ENCODE data around the gene SMAP1. TPM values are rescaled to one million over a fixed set of nuclear protein-coding genes. Genes with fewer than 3 reads are reported as not detected.
A peak's percentile ranks its signal among the peaks of the same experiment; 100 is the strongest.

The SMAP1 gene
- total RNA-seq, 1 donor: 32.4 TPM

GRCh38 chr6:70708448-70708847 lies 40.8 kb downstream of the SMAP1 start:
- DNase-seq (ENCODE audit: low read depth): no peak
- TF ChIP-seq, protein P1, sequence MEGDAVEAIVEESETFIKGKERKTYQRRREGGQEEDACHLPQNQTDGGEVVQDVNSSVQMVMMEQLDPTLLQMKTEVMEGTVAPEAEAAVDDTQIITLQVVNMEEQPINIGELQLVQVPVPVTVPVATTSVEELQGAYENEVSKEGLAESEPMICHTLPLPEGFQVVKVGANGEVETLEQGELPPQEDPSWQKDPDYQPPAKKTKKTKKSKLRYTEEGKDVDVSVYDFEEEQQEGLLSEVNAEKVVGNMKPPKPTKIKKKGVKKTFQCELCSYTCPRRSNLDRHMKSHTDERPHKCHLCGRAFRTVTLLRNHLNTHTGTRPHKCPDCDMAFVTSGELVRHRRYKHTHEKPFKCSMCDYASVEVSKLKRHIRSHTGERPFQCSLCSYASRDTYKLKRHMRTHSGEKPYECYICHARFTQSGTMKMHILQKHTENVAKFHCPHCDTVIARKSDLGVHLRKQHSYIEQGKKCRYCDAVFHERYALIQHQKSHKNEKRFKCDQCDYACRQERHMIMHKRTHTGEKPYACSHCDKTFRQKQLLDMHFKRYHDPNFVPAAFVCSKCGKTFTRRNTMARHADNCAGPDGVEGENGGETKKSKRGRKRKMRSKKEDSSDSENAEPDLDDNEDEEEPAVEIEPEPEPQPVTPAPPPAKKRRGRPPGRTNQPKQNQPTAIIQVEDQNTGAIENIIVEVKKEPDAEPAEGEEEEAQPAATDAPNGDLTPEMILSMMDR (IDR thresholded peaks at IDR 0.05; ENCODE audit: insufficient read depth, low read length): no peak
- no peak overlapping the region for H3K4me3 ChIP-seq (ENCODE audit: low read depth, low read length)

DNA sequence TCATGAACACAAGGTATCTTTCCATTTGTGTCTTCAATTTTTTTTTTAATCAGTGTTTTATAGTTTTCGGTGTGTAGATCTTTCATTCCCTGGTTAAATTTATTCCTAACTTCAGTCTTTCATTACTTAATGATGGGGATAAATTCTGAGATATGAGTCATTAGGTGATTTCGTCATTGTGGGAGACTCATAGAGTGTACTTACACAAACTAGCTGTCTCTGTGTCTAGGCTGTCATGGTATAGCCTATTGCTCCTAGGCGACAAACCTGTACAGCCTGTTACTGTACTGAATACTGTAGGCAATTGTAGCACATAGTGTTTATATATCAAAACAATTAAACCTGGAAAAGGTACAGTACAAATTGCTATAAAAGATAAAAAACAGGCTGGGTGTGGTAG lies 42.1 kb downstream of the SMAP1 start:
- peak; percentile 68 for DNase-seq (ENCODE audit: low read depth)
- no peak overlapping the region for H3K4me3 ChIP-seq (ENCODE audit: low read depth, low read length)
- TF ChIP-seq, protein P1 (IDR thresholded peaks at IDR 0.05; ENCODE audit: insufficient read depth, low read length): no peak

- no peak for DNase-seq (ENCODE audit: low read depth)
- no peak overlapping the region for H3K4me3 ChIP-seq (ENCODE audit: low read depth, low read length)
- TF ChIP-seq, protein P1 (IDR thresholded peaks at IDR 0.05; ENCODE audit: insufficient read depth, low read length): no peak
These were observed 47.1 kb downstream of the SMAP1 start for GRCh38 chr6:70714716-70715257.

- no peak overlapping the region for H3K4me3 ChIP-seq (ENCODE audit: low read depth, low read length)
- TF ChIP-seq, protein P1 (IDR thresholded peaks at IDR 0.05; ENCODE audit: insufficient read depth, low read length): no peak
- no peak for DNase-seq (ENCODE audit: low read depth)
These were observed 49.5 kb downstream of the SMAP1 start for GRCh38 chr6:70717038-70717801.

- H3K4me3 ChIP-seq (ENCODE audit: low read depth, low read length): no peak overlapping the region
- TF ChIP-seq, protein P1 (IDR thresholded peaks at IDR 0.05; ENCODE audit: insufficient read depth, low read length): no peak
- no peak for DNase-seq (ENCODE audit: low read depth)
These were observed 56.8 kb downstream of the SMAP1 start for GRCh38 chr6:70724524-70724923.

GRCh38 chr6:70725817-70726415 lies 58.2 kb downstream of the SMAP1 start:
- TF ChIP-seq, protein P1 (IDR thresholded peaks at IDR 0.05; ENCODE audit: insufficient read depth, low read length): no peak
- no peak overlapping the region for H3K4me3 ChIP-seq (ENCODE audit: low read depth, low read length)
- peak; percentile 43 for DNase-seq (ENCODE audit: low read depth)
